NCI-H1930 (cell line): Measurements from ENCODE around the gene ARNT2.

Experiments used
- DNase-seq, 2 experiments: peaks; one replicate each; lab custom pipeline; 2025; lab: John Stamatoyannopoulos, UW

Gene ARNT2

DNA sequence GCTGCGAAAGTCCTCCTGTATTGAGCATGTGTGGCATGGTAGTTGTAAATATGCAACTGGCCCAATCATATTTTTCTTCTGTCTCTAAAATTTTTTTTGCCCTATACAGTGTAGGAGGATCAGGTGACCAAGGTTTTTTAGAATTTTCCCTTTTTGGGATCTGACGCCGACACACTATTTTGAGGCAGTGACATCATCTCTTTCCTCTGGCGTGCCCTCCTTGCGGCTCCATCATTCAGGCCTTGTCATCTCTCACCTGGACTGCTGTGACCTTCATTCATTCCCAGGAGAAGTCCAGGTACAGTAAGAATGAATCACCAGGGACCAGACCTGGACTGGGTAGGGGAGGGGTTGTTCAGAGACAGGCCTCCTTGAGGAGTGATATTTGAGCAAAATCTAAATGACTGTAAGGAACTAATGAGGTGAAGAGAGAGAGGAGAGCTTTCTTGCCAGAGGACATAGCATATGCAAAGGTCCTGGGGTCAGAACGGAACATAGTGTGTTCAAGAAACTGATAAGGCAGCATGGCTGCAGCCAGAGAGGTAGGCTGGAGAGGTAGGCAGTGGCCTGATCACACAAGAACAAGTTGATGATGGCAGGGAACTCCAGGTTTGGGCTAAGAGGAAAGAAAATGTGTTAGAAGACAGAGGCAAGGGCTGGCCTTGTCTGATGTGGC is 38.7 kb downstream of the ARNT2 start:
- DNase-seq: no peak

DNA sequence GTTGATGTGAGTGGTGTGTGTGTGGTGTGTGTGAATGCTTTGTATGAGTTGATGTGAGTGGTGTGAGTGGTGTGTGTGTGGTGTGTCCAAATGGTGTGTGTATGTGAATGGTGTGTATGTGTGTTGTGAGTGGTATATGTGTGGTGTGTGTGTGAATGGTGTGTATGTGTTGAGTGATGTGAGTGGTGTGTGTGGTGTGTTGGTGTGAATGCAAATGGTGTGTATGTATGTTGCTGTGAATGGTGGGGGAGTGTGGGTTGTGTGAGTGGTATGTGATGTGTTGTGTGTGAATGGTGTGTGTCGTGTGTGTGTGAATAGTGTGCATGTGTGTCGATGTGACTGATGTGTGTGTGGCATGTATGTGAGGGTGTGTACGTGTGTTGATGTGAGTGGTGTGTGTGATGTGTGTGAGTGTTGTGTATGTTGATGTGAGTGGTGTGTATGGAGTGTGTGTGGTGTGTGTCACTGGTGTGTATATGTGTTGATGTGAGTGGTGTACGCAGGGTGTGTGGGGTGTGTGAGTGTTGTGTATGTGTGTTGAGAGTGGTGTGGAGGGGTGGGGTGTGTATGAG is 40.6 kb downstream of the ARNT2 start:
- no peak for DNase-seq

DNA sequence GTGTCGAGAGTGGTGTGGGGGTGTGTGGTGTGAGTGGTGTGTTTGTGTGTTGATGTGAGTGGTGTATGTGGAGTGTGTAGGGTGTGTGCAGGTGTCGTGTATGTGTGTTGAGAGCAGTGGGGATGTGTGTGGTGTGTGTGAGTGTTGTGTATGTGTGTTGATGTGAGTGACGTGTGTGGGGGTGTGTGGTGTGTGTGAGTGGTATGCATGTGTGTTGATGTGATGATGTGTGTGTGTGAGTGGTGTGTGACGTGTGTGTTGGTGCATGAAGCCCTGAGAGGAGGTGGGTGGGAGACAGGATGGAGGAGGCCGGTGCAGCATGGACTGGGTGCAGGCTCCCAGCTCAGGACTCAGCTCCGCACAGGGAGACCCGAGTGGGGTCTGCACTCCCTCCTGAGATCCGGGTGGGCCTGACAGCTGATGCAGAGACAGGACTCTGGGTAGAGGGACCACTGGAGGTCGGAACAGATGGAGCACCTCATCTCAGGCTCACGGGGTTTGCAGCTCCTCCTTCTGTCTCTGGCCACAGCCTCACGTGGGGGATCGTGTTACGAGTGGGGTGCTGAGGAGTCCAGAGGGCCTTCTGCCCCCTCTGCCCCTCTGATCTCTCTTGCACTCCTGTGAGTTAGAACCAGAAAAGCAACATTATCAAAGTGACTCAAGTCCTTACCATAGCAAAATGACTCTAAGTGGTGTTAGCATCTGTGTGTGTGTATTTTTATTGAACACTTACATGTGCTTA is 41.3 kb downstream of the ARNT2 start:
- no peak for DNase-seq

DNA sequence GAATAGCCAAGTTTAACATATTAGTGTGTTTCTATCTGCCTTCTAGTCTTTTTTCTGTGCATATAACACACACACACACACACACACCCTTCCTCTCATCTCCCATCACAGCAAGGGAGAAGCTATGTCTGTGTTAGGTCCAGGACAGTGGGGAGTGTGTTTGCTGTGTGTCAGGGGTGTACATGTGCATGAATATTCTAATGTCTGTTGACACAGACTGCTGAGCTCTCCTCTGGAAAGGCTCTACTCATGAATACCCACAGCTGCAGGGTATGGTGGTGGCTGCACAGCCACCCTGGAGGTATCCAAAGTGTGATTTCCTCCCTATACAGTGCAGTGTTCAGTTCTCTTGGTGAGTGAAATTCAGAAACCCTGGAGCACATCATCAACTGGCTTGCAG is 42.9 kb downstream of the ARNT2 start:
- DNase-seq: no peak

DNA sequence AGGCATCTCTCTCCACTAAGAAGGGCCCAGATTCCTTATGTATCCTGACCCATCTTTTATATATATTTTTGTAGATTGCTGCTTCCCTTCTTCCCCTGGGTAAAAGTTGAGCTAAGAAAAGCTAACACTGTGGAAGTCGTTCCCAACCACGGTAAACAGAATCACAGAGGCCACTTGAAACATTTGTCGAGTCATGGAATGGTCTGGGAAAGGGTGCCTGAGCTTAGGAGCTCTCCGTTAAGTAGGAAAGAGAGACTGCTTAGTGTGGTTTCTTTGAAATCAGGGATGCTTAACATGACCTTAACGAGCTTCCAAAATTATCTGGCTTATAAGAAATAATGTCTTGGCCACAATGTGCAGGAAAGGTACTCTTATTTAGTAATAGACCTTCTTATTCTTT is 45.6 kb downstream of the ARNT2 start:
- DNase-seq: no peak

DNA sequence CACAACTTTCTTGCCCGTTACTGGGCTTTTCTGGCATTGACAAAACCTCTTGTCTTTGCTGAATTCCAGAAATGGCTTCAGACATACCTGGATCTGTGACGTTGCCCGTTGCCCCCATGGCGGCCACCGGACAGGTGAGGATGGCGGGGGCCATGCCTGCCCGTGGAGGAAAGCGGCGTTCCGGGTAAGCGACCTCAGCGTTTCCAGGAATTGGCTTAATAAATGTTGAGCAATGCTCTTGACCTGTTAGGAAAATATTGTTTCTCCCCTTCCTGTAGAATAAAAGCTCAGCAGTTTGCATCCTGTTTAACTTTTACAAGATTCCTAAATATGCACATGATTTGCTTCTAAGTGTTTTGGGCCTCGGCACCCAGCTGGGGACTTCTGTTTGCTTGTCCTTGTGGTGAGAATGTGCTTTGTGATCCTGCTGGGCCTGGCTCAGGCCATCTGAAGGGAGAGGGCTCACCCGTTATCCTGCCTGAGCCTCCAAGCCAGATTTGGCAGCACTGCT is 46.7 kb downstream of the ARNT2 start:
- no peak for DNase-seq

DNA sequence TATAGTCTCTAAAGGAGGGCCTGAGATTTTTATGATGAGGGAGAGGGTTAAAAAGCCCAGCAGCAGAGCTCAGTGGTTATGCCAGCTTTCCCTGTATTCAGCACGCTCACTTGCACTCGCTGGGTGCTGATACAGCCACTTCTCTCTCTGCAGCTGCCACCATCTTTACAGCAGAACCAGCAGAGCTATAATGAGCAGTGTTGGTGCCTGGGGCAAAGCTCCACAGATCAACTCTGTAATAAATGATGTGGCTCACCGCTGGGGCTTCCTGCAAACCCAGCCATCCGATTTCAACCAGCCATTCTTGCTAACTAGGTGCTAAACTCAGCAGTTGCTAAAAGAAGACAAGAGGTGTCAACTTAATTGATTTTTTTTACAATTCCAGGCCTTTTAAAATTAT is 48.0 kb downstream of the ARNT2 start:
- no peak for DNase-seq

DNA sequence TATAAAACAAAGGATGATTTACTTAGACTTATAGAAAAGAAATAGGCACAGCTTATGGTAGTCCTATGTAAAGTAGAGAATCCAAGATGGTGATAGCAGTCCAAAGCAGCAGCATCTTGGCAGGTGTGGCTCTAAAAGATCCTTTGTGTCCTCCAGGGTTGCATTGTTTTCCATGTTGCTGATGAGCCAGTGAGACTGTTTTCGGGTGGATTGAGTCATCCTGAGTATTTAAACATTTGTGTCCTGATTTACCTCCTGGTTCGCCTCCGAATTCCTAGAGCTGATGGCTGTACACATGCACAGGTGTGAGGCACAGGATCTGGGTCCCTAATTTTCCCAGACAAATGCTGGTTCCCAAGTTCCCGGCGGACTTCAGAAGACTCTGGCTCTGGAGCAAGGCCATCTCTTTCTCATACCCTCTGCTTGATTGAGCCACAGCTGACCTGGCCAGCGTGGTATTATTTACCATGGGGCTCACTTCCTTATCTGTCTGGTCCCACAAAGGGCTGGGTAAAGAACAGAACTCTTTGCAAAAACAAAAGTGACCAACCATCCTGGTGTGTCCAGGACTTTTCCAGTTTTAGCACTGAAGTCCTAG is 51.0 kb downstream of the ARNT2 start:
- DNase-seq: no peak

DNA sequence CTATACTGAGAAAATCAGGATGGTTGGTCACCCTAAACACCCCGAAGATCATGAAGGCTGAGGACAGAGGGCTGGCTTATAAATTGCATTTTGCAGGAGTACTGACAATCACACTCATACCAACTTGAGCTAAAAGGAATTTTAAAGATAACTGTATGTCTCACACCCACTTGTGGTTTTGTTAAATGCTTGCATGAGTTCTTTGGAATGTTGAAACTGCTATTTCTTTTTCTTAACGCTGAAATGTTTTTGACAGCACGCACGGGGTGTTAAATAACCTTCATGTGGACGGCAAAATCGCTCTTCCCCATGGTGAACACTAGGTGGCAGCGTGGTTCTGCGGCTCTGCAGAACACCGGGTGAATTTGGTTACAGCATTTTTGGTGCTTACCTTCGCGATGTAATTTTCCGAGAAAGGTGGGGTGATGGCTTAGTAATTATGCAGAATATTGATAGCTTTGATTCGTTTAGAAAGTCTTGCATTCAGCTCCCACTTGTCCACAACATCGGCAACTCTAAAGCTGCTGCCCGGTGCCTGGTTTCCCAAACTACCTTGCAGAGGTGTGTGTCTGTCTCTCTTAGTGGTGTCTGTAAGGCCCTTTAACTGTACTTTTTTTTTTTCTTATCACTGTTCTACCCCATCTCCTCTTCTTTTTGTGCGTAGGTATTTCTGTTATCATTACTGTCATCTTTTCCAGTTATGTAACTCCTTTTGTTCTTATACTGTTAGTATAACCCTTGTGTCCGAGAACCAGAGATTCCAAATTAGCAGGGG is 51.7 kb downstream of the ARNT2 start:
- peak; percentile 1 to 9 for DNase-seq

DNA sequence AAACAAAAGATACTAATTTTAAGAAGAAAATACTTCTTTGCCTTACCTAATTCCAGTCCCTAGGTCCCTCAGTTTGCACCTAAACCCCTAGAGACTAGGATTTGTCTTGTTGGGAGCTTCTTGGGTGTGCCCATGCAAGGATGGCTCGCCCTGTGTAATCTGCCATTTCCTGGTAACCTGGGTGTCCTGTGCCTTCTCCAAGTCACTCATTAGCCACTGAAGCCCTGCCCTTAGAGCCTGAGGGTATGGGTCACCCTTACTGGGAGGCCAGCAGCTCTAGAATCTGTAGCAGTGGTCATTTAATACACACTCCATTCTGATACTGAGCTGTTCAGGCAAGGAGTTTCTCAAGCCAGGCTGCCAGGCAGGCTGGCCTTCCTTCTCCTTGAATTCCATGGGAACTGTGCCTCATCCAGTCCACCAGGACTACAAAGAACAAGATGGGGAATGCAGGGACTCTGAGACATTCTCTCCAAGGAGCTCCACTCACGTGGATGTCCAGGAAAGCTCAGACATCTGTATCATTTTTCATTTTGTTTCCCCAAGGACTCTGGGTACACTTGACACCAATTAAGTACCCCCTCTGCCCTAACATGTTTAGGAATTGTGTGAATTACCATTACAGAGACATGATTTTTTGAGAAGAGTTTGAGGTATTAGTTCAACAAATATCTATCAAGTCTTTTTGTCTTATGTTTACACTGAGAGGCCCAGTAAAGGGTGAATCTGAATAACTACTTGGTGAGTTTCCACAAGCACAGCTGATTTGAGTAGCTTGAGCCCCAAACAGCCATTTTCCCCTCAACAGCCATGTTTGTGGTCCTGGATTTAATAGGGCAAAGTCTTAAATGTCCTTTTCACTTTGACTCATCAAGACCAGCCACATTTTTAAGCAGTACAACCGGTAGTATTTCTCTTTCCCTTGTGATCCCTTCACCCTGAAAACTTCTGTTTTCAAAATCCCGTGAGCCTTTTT is 52.6 kb downstream of the ARNT2 start:
- no peak for DNase-seq

DNA sequence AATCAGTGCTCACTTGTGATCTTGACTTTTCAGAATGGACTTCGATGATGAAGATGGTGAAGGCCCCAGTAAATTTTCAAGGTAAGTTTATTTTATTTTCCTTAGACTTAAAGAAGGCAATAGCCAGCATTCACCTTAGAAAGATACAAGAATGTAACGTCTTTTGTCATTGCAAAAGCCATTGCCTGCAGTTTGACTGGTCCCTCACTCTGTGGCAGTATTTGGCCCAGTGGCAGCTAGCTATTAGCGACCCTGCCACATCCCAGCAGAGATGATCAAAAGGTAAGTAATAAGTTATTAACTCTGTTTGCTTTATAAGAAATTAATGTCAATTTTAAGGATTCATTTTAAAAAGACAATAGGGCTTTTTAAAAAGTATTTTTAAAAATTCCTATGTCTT is 53.7 kb downstream of the ARNT2 start:
- no peak for DNase-seq

DNA sequence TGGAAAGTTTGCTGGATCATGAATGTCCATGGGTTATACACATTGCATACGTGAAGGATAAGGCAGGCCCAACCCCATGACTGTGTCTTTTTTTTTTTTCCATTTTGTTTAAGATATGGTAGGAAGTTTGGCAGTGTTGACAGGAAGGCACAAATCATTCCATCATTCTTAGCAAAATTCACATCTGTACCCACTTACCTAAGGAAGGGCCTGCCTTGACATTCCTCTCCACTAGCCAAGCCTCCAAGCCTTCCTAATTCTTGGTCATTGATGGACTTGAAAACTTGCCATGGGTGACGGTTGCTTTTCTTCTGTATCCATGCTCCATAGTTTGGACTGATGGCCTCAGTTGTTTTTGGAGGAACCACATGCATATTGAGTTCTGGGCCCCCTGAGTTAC is 54.4 kb downstream of the ARNT2 start:
- no peak for DNase-seq

DNA sequence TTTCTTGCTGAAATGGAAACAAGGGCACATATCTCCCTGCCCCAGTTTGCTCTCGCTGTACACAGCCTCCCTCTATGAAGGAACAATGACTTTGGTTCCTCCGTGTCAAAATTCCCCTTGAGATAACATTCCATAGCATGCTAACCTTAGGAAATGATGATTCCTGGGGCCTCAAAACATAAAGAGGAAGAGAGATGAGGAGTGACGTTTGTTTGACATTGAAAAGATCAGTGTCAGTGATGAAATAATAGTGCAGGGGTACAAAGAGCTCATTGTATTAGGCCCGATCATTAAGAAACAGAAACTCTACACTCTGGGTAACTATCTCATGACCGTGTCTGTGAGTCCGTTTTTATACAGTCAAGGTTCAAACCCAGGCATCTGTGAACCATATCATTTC is 55.2 kb downstream of the ARNT2 start:
- DNase-seq: no peak

DNA sequence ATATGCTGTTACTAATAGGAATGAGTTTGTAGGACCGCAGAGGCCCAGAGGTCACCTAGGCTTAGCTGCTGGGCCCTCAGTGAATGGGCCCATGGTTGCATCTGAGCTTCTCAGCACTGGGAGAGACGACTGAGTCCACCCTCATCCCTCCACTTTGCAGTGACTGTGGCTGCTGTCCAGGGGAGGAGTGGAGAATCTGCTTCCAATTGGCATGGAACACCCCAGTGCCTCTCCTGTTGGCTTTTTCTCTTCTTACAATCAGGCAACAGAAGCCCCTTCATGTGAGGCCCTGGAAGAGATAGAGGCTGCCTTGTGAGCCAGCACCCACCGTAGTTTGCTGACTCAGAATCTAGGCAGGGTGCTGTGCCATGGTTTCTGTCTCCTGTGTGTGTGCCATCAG is 55.6 kb downstream of the ARNT2 start:
- no peak for DNase-seq

DNA sequence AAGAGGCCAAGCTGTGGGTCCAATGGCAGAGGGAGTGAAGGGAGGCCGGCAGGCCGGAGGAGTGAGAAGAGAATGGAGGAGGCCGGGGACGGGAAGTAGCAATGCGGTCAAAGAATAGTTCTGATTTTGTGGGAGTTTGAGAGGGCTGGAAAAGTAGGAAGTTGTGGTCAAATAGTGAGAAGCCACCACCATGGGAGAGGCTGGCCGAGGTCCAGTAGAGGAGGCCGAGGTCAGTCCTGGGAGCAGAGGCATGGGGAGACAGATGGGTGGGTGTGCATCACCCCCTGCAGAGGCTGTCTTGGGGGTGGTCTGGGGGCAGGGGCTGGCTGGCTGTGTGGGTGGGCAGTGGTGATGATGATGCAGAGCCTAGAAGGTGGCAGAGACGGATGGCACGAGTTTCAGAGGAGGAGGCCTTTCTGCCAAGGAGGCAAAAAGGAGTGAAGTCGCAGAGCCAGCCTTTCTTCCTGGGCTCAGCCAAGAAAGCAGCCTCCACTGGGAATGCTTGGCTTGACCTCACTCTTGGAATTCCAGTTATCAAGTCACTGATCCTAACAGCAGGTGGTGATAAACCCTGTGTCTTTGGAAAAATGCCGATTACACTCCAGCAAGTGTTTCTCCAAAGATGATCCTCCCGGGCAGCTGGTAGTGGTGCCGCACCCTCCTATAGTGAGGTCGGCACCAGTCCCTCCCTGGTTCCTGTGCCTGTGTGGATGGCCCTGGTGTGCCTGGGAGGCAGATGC is 57.3 kb downstream of the ARNT2 start:
- DNase-seq: no peak

DNA sequence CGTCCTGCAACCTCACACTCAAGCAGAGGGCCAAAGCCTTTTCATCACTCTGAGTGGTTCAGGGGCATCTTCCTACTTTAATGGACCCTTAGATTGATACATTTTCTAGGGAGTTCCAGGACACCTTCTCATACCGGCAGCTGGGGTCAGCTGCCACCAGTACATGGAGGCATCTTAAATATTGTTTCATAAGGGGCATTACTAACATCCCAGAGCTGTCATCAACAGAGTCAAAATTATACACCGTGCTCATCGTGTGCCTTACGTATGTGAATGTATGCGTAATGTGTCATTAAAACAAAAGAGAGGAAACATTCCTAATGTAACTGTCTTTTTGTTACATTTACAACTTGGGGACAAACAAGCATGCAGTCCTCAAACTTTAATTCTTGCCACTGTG is 57.9 kb downstream of the ARNT2 start:
- no peak for DNase-seq

DNA sequence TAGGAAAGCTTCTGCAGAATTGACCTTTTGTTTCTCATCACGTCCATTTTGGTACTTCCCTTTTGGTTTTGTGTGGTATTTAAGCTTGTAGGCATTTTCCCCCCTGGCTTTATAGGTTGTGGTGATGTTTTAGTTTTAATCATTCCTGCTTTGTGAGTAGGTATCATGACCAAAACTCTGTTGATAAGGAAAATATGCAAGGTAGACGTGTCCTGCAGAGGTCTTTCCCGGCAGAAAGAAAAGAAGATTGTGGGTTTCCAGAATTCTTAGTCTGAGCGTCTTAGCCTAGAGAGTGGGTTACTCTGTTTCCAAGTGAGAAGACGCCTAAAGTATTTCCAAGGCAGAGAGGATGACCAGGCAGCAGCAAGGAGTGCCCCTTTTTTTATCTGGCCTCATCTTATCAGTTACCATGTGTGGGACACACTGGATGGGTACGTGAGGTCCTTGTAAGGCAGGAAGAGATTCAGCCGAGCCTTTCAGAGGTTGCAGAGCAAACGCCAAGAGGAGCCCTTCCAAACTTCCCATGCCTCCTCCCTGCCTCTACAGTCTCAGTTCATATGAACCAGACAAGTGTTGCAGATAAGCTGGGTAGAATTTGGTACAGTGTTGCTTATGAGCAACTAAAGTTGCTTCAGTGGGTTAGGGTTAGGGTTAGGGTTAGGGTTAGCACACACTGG is 58.8 kb downstream of the ARNT2 start:
- no peak for DNase-seq

DNA sequence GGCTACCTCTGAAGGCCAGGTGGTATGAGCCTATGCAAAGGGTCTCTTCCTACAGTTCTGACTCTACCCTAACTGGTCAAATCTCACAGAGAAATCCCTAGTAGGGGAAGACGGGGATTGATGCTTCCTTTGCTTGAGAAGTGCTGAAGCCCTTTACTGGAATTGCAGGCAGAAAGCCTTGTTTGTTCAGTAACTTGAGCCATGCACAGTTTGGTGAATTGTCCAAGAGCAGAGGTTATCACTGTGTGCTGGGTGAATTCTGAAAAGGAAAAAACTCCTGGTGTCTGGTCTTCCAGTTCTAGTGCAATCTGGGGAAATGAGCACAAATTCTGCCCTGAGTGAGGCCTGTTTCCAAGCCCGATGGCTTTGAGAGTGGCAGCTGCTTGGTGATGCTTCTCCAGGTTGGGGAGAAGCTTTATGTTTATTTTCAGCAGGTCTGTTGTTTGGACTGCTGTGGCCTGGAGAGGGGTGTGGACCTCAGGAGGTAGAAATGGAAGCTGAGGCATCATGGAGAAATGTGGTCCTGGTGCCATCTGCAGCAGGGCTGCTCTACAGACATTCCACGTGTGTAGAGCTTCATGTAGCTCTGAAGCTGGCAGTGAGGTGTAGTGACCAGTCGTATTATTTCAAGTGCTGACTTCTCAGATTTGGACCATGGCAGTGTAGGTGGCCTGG is 60.9 kb downstream of the ARNT2 start:
- DNase-seq: no peak

DNA sequence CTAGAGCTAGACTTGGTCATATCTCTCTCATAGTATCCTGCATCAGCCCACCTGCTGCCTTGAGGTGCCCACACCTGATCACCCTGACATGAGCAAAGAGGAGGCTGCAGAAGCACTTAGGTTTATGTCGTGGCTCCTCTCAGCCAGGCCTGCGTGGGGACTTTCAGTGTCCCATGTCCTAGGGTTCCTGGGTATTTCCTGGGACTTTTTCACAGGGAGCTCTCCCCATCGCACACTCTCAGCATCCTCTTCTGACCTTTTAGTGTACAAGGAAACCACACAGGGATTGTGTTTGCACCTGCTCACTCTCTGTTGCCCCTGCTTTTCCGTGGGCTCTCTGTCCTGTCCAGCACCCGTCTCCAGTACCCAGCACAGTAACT is 61.4 kb downstream of the ARNT2 start:
- no peak for DNase-seq
